IMR-90 (cell line): ENCODE data around the gene LDLRAD4. TPM values are rescaled to one million over a fixed set of nuclear protein-coding genes. Genes with fewer than 3 reads are reported as not detected.

Source experiments
- ATAC-seq: fragments of 200-7000 bp; cut with Tn5 transposase; 2 replicates; pipeline ENCODE4 v1.9.1; 2020; ENCODE audit warnings: low read depth, mild to moderate bottlenecking, moderate library complexity
- BruUV-seq: library from RNA; stranded (reverse); fragments of 400-500 nt; replicated peaks from 2 replicates; lab custom pipeline; 2021; lab: Mats Ljungman, UMichigan
- CTCF ChIA-PET: fragments of 300-600 bp; formaldehyde crosslinking; extraction: SDS; loops from one replicate; lab custom pipeline; 2021; ENCODE audit warnings: antibody characterized with exemption; lab: Yijun Ruan, JAX
- POLR2A ChIA-PET: fragments of 300-600 bp; sonication (Branson Sonifier 250); formaldehyde crosslinking; loops from one replicate; lab custom pipeline; 2022; ENCODE audit warnings: antibody characterized with exemption; ENCODE audit not compliant: unreplicated experiment; lab: Charles Lee
- DNase-seq: peaks from one replicate; pipeline ENCODE4 v3.0.0; 2013
- H2AFZ ChIP-seq: replicated peaks from 2 replicates; pipeline ENCODE3; 2013; ENCODE audit warnings: low read length, mild to moderate bottlenecking; ENCODE audit not compliant: poor library complexity
- H2AK5ac ChIP-seq: 2 replicates; pipeline ENCODE4 v1.6.1; 2013; ENCODE audit warnings: low read depth, low read length, inconsistent platforms
- H2AK9ac ChIP-seq: replicated peaks from 2 replicates; pipeline ENCODE3; 2013; ENCODE audit warnings: mild to moderate bottlenecking, low read depth, low read length, moderate library complexity; ENCODE audit not compliant: poor library complexity
- H2BK120ac ChIP-seq: 2 replicates; pipeline ENCODE4 v1.6.1; 2013; ENCODE audit warnings: low read depth, low read length, inconsistent platforms
- H2BK15ac ChIP-seq: 3 replicates; pipeline ENCODE4 v1.6.1; 2013; ENCODE audit warnings: low read depth, low read length, inconsistent platforms
- H2BK20ac ChIP-seq: 2 replicates; pipeline ENCODE4 v1.6.1; 2013; ENCODE audit warnings: low read depth, mild to moderate bottlenecking, inconsistent platforms, low read length, moderate library complexity
- H2BK5ac ChIP-seq: 2 replicates; pipeline ENCODE4 v1.6.1; 2013; ENCODE audit warnings: mild to moderate bottlenecking, low read depth, low read length, inconsistent platforms; ENCODE audit not compliant: poor library complexity, severe bottlenecking
- H3K14ac ChIP-seq: replicated peaks from 2 replicates; pipeline ENCODE4 v1.6.1; 2013; ENCODE audit warnings: low read depth, low read length, inconsistent platforms
- H3K18ac ChIP-seq: 2 replicates; pipeline ENCODE4 v1.6.1; 2013; ENCODE audit warnings: low read depth, low read length, control low read depth
- H3K23ac ChIP-seq: 2 replicates; pipeline ENCODE4 v1.6.1; 2013; ENCODE audit warnings: low read depth, low read length, inconsistent platforms
- H3K27ac ChIP-seq: 2 replicates; pipeline ENCODE4 v1.5.1; 2013; ENCODE audit warnings: mild to moderate bottlenecking, control low read depth, low read length; ENCODE audit not compliant: insufficient read depth
- H3K27me3 ChIP-seq: 2 replicates; pipeline ENCODE4 v1.6.1; 2013; ENCODE audit warnings: low read length; ENCODE audit not compliant: control insufficient read depth, insufficient read depth
- H3K36me3 ChIP-seq: 2 replicates; pipeline ENCODE4 v1.6.1; 2013; ENCODE audit warnings: low read length, mixed read lengths; ENCODE audit not compliant: control insufficient read depth, insufficient read depth
- H3K4ac ChIP-seq: 2 replicates; pipeline ENCODE4 v1.6.1; 2013; ENCODE audit warnings: low read depth, low read length, inconsistent platforms
- H3K4me1 ChIP-seq: 2 replicates; pipeline ENCODE4 v1.6.1; 2013; ENCODE audit warnings: low read length, mixed read lengths; ENCODE audit not compliant: control insufficient read depth, insufficient read depth
- H3K4me2 ChIP-seq: 2 replicates; pipeline ENCODE4 v1.6.1; 2013; ENCODE audit warnings: low read depth, mild to moderate bottlenecking, control low read depth, low read length, moderate library complexity
- H3K4me3 ChIP-seq: 2 replicates; pipeline ENCODE4 v1.5.1; 2013; ENCODE audit warnings: low read depth, mild to moderate bottlenecking, control low read depth, low read length, moderate library complexity; ENCODE audit not compliant: insufficient read depth
- H3K56ac ChIP-seq: 2 replicates; pipeline ENCODE4 v1.6.1; 2013; ENCODE audit warnings: low read length, inconsistent platforms; ENCODE audit not compliant: insufficient read depth; ENCODE audit errors: extremely low read depth
- H3K79me1 ChIP-seq, 2 experiments: 2 replicates each; pipeline ENCODE4 v1.6.1; 2013; ENCODE audit warnings: low read length in 2 of 2, inconsistent platforms in 1 of 2, low read depth in 1 of 2
- H3K9ac ChIP-seq: 2 replicates; pipeline ENCODE4 v1.6.1; 2013; ENCODE audit warnings: low read depth, low read length, control low read depth
- H3K9me1 ChIP-seq: 2 replicates; pipeline ENCODE4 v1.6.1; 2013; ENCODE audit warnings: low read length, inconsistent platforms; ENCODE audit not compliant: insufficient read depth
- H3K9me3 ChIP-seq: 2 replicates; pipeline ENCODE4 v1.6.1; 2013; ENCODE audit warnings: low read length; ENCODE audit not compliant: control insufficient read depth, insufficient read depth
- H4K20me1 ChIP-seq: 2 replicates; pipeline ENCODE4 v1.6.1; 2013; ENCODE audit warnings: low read length, inconsistent platforms; ENCODE audit not compliant: insufficient read depth
- H4K5ac ChIP-seq: 2 replicates; pipeline ENCODE4 v1.6.1; 2013; ENCODE audit warnings: mild to moderate bottlenecking, low read depth, low read length, control low read depth
- H4K8ac ChIP-seq, 2 experiments: 2 replicates each; pipeline ENCODE4 v1.6.1; 2013; ENCODE audit warnings: low read depth in 2 of 2, low read length in 2 of 2, control low read depth in 1 of 2, inconsistent platforms in 1 of 2
- H4K91ac ChIP-seq: 2 replicates; pipeline ENCODE4 v1.6.1; 2013; ENCODE audit warnings: low read depth, low read length, inconsistent platforms; ENCODE audit not compliant: insufficient read depth
- BHLHE40 ChIP-seq: fragments of 150-350 bp; IDR thresholded peaks from 2 replicates; pipeline ENCODE4 v1.6.1; 2016; ENCODE audit warnings: mild to moderate bottlenecking, low read depth, low read length
- CEBPB ChIP-seq: IDR thresholded peaks from 2 replicates; pipeline ENCODE4 v1.6.1; 2012; ENCODE audit warnings: low read depth, low read length, improper control_type of control experiment
- CHD1 ChIP-seq: IDR thresholded peaks from 2 replicates; pipeline ENCODE4 v1.6.1; 2012; ENCODE audit warnings: low read depth, low read length, improper control_type of control experiment
- CTCF ChIP-seq: conservative IDR thresholded peaks from 2 replicates; pipeline ENCODE4 v1.5.1; 2012; ENCODE audit warnings: mild to moderate bottlenecking, low read depth, low read length, improper control_type of control experiment
- ELK1 ChIP-seq: fragments of 150-350 bp; IDR thresholded peaks from 2 replicates; pipeline ENCODE4 v1.6.1; 2016; ENCODE audit warnings: low read depth, mild to moderate bottlenecking, low read length, moderate library complexity, borderline replicate concordance
- FOS ChIP-seq: fragments of 150-350 bp; IDR thresholded peaks from 2 replicates; pipeline ENCODE4 v1.6.1; 2016; ENCODE audit warnings: low read depth, low read length
- MAFK ChIP-seq: IDR thresholded peaks from 2 replicates; pipeline ENCODE4 v1.6.1; 2012; ENCODE audit warnings: low read depth, low read length, improper control_type of control experiment
- MXI1 ChIP-seq: IDR thresholded peaks from 2 replicates; pipeline ENCODE4 v1.6.1; 2012; ENCODE audit warnings: low read depth, mild to moderate bottlenecking, low read length, moderate library complexity, borderline replicate concordance
- NFE2L2 ChIP-seq: fragments of 150-350 bp; IDR thresholded peaks from 2 replicates; pipeline ENCODE4 v1.6.1; 2016; ENCODE audit warnings: low read depth, mild to moderate bottlenecking, low read length
- POLR2A ChIP-seq: IDR thresholded peaks from 2 replicates; pipeline ENCODE4 v1.6.1; 2012; ENCODE audit warnings: mild to moderate bottlenecking, low read depth, low read length
- RAD21 ChIP-seq: IDR thresholded peaks from 2 replicates; pipeline ENCODE4 v1.6.1; 2012; ENCODE audit warnings: low read length, improper control_type of control experiment
- RCOR1 ChIP-seq: IDR thresholded peaks from 2 replicates; pipeline ENCODE4 v1.6.1; 2012; ENCODE audit warnings: mild to moderate bottlenecking, low read length, improper control_type of control experiment; ENCODE audit not compliant: insufficient replicate concordance
- SMC3 ChIP-seq: fragments of 150-350 bp; IDR thresholded peaks from 2 replicates; pipeline ENCODE4 v1.6.1; 2016; ENCODE audit warnings: low read depth, mild to moderate bottlenecking, antibody characterized with exemption, low read length, moderate library complexity
- WGBS, 2 experiments: methylation state at CpG; one replicate each; pipeline versions ENCODE4 v1.1.5 to v1.1.7; 2013; ENCODE audit warnings: missing lambda C conversion rate in 2 of 2; ENCODE audit not compliant: insufficient read length in 1 of 2; ENCODE audit errors: extremely low coverage in 2 of 2; 5-methylcytosine and 5-hydroxymethylcytosine counted together
- dilution Hi-C: fragments of 300-500 bp; cut with HindIII; formaldehyde crosslinking; loops from one replicate; pipeline ENCODE4 v1.14.3; 2018; ENCODE audit warnings: low sequenced_read_pairs; ENCODE audit not compliant: unreplicated experiment
- in situ Hi-C: fragments of 300-500 bp; cut with MboI; formaldehyde crosslinking; loops from 3 replicates; pipeline ENCODE4 v1.14.3; 2019; ENCODE audit warnings: low sequenced_read_pairs, inconsistent platforms, mixed read lengths
- intact Hi-C: fragments of 100-400 bp; cut with micrococcal nuclease; formaldehyde crosslinking; loops from 2 replicates; pipeline ENCODE4 v1.10.0; 2022
- polyA plus RNA-seq, 3 experiments: library from polyadenylated mRNA; depleted of rRNA; stranded (reverse); fragments of >200 nt; gene quantifications; 2 replicates each; pipeline ENCODE4 v1.2.3, GENCODE V29; 2012; ENCODE audit warnings: low replicate concordance in 1 of 3
- total RNA-seq: library from RNA; depleted of rRNA; stranded (reverse); fragments of >200 nt; gene quantifications from 2 replicates; pipeline ENCODE4 v1.2.3, GENCODE V29; 2012

Gene LDLRAD4
- total and polyA plus RNA-seq, 2 of the 4 experiments (the other 2 are of a cell fraction), result not detected

DNA sequence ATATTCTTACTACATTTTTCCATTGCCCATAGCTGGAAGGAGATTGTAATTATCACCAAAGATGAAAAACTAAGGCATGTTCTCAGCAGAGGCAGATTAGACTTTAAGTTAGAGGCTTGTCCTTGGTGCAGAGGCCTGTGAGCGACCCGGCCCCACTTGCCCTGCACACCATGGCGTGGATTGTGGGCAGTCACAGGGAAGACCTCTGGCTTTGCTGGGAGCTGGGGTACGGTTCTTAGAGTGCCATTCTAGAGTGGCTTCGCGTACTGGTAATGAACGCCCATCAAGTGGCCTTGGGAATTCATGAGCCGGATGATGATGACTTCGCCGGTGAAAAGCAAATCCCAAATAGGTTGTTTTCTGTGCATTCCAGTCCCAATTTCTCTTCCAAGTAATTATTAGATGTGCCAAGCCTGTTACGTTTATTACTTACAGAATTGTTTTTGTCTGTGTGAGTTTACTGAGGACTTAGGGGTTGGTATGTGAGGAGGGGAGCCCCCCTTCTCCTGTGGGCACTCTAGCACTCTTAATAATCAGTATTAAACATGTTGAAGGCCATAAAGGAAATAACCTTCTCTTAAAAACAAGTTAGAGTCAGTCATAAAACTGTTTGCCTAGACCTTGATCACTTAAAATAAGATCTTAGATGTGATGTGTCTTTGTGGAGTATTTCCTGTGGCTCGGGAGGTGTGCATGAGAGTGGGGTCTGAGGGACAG lies 90.6 kb downstream of the LDLRAD4 start:
- ChIA-PET CTCF (no interaction called here), POLR2A (no interaction called here)
- Histone ChIP-seq H3K27ac (no peak overlapping the region), H3K9me1 (no peaks in the 10 kb centered on the region), H3K23ac (no peak overlapping the region), H2AK9ac (no peak overlapping the region), H4K8ac (no peak overlapping the region), H2AK5ac (no peak overlapping the region), H3K9ac (no peak overlapping the region), H3K4ac (no peak overlapping the region), H4K91ac (no peak overlapping the region), H2BK20ac (no peak overlapping the region), H3K4me2 (no peak overlapping the region), H3K56ac (no peak overlapping the region), H3K4me1 (no peaks in the 10 kb centered on the region), H2AFZ (no peak overlapping the region), H3K27me3 (no peaks in the 10 kb centered on the region), H2BK15ac (no peak overlapping the region), H3K9me3 (no peaks in the 10 kb centered on the region), H3K36me3 (no peaks in the 10 kb centered on the region), H4K5ac (no peak overlapping the region), H3K14ac (no peak overlapping the region), H3K18ac (no peak overlapping the region), H4K20me1 (no peaks in the 10 kb centered on the region), H3K79me1 (no peaks in the 10 kb centered on the region), H3K4me3 (no peak overlapping the region), H2BK5ac (no peak overlapping the region), H2BK120ac (no peak overlapping the region)
- in situ Hi-C loops (no loop called here), intact Hi-C loops (no loop called here), dilution Hi-C loops (no loop called here)
- WGBS, 2 experiments, result 87% methylated on average over 7 of the region's 12 CpGs; no CpG with 5 or more reads in 1 of the 2 experiments
- TF ChIP-seq ELK1 (no peak), MXI1 (no peak), MAFK (no peak), RAD21 (no peak), NFE2L2 (no peak), CTCF (no peak), FOS (no peak), BHLHE40 (no peak), POLR2A (no peak), RCOR1 (no peak), CHD1 (no peak), SMC3 (no peak), CEBPB (no peak)
- DNase-seq (no peak), ATAC-seq (no peak)
- BruUV-seq, result no TSS peak
